8988T (cell line): Measurements from ENCODE around the gene SAP30BP.

Source experiments
- DNase-seq: peaks from one replicate; pipeline ENCODE4 v3.0.0; 2011

Gene SAP30BP

DNA sequence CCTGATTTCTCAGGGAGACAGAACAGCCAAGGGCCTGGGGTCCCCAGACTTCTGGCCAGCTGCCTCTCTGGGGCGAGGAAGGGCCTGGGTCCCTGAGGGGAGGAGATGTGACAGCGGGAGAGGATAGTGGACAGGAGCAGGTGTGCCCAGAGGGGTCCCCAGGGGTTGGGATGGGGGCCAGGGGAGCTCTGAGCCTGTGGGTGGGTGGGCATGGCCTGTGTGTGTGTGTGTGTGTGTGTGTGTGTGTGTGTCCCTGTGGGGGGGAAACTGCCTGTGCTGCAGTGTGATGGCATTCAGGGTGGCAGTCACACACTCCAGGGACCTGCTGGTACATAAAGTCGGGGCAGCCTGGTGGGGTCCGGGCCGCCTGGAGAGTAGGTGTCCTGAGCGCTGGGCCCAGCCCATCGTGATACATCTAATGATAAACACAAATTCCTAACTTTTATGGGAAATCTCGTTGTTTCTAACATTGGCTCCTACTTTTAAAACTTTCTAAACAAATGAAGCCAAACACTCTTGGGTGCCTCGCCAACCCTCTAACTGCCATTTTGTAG, 55.5 kb downstream of the SAP30BP start:
- no peak for DNase-seq

DNA sequence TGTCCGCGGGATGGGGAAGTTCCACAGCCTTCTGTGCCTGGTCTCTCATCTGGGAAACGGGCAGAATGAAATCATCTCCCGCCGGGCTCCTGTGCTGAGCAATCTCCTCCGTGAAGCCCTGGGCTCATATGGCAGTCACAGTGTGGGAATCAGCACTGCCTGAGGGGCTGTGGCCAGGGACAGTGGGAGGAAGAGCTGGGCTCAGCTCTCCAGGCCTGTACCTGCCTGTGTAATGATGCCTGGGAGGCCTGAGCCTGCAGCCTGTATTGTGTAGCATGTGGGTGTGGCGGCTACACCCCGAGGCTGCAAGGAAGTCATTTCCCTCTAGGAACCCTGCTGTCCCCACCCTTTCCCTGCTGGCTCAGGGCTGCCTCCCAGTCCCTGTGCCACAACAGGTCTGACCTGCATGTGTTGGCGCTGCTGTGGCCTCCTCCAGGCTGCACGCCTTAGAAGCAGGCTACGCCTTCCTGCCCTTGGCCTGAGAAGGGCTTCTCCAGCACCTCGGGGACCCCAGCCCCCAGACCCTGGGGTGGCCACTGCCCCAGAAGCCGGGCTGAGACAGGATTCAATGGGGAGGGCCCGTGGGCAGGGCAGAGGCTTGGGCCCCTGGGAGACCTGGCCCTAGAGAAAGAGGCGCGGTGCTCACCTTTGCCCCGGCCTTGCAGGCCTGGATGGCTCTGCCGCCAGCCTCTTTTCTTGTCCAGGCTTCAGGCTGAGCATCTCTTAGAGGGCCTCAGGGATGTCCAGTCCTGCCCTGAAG, 56.2 kb downstream of the SAP30BP start:
- DNase-seq, result no peak

GRCh38 chr17:75724016-75725003, 57.2 kb downstream of the SAP30BP start:
- no peak for DNase-seq

- DNase-seq, result no peak
Measured at GRCh38 chr17:75725504-75725903, 58.4 kb downstream of the SAP30BP start.

DNA sequence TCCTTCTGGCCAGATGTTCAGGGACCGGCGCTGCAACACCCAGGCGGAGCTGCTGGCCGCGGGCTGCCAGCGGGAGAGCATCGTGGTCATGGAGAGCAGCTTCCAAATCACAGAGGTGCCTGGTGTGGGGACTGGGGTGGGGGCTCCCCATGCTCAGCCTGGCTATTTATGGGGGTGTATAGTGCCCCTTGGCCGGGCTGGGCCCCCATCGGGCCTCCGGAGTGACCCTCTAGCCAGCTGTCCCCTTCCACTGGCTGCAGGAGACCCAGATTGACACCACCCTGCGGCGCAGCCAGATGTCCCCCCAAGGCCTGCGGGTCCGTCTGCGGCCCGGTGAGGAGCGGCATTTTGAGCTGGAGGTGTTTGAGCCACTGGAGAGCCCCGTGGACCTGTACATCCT, 60.3 kb downstream of the SAP30BP start:
- no peak for DNase-seq

GRCh38 chr17:75729351-75729750, 62.2 kb downstream of the SAP30BP start:
- no peak for DNase-seq

DNA sequence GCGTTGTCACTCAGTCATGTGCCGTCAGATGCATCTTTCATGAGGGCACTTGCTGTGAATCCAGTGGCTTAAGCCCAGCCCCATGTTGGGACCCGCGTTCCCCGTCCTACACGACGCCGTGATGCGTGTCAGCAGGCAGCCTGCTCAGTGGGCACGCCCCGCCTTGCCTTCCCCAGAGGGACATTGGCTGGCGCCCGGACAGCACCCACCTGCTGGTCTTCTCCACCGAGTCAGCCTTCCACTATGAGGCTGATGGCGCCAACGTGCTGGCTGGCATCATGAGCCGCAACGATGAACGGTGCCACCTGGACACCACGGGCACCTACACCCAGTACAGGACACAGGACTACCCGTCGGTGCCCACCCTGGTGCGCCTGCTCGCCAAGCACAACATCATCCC, 62.9 kb downstream of the SAP30BP start:
- DNase-seq, result no peak

DNA sequence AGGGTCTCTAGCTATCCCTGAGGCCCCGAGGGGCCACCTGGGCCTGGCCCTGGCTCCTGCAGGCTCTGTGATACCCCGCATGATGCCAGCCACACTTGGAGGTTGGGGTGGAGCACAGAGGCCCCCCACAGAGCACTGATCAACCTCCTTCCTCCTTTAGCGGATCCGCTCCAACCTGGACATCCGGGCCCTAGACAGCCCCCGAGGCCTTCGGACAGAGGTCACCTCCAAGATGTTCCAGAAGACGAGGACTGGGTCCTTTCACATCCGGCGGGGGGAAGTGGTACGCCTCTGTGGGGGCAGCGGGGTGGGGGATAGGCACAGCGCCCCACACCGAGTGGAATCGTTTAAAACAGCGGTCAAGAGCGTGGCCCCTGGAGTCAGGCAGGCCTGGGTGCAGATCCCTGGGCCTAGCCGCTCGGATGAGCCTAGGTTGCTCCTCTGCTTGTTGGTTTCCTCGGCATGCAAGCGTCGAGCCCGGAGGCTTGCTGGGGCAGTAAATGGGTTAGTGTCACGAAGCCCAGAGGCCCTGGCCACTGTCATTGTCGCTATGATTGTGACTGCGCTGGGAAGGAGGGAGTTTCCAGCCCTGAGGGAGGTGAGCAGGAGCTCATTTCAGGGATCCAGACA, 64.1 kb downstream of the SAP30BP start:
- DNase-seq, result no peak

GRCh38 chr17:75731716-75732498, 64.8 kb downstream of the SAP30BP start:
- DNase-seq, result no peak

DNA sequence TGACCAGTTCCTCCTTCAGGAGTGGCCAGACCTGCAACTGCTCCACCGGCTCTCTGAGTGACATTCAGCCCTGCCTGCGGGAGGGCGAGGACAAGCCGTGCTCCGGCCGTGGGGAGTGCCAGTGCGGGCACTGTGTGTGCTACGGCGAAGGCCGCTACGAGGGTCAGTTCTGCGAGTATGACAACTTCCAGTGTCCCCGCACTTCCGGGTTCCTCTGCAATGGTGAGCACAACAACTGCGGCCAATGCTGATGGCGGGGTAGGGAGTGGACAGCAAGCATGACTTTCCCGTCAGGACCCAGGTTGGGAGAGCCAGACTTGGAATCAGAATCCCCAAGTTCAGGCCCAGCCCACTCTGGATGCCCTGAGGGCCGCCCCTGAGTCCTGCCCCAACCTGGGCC, 66.3 kb downstream of the SAP30BP start:
- DNase-seq, result no peak

DNA sequence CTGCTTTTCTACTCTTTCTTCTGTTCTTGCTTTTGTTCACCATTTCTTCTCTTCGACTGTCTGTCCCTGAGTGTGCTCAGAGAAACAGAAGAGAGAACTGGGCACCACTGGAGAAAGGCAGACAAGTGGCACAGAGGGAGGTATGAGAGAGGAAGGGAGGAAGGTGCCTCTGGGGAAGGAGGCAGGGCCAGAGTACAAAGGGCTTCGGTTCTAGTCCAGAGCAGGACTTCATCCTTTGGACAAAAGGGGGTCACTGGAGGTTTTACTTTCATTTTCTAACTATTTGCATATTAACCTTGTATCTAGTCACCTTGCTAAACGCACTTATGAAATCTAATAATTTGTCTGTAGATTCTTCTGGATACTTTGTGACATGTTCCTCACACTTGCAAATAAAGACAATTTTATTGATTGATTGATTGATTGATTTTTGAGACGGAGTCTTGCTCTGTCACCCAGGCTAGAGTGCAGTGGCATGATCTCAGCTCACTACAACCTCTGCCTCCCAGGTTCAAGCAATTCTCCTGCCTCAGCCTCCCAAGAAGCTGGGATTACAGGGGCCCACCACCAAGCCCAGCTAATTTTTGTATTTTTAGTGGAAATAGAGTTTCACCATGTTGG, 67.6 kb downstream of the SAP30BP start:
- no peak for DNase-seq

DNA sequence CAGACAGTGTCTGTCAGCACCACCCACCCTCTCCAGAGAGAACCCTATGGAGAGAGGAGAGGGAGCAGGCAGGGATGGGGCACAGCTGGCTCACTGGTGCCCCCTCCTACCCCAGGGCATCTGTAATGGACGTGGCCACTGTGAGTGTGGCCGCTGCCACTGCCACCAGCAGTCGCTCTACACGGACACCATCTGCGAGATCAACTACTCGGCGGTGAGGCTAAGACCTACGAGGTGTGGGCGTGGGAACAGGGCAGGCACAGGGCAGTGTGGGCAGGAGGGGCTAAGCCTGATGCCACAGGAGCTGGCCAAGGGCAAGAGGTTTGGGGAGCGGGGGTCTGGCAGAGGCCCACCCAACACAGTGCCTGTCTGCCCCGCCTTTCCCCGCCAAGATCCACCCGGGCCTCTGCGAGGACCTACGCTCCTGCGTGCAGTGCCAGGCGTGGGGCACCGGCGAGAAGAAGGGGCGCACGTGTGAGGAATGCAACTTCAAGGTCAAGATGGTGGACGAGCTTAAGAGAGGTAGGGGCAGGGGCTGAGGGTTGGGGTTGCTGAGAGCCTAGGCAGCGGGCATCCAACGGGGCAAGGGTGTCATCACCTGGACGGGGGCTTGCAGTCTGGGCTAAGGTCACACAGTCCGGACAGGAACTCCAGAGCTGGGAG, 69.2 kb downstream of the SAP30BP start:
- DNase-seq, result no peak

GRCh38 chr17:75737133-75737962, 70.2 kb downstream of the SAP30BP start:
- no peak for DNase-seq

GRCh38 chr17:75738218-75738802, 71.2 kb downstream of the SAP30BP start:
- DNase-seq, result no peak

DNA sequence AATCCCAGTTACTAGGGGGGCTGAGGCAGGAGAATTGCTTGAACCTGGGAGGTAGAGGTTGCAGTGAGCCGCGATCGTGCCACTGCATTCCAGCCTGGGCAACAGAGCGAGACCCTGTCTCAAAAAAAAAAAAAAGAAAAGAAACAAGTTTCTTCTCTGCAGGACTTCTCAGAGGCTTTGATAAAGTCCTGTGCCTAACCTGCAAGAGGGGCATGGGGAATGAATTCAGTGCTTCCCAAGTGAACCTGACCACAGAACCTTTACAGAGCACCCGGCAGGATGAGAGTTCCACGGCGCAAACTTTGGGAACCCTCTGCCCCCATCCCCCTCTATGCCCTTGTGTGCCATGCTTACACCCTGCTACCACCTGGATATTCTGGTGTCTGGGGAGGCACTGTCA, 72.0 kb downstream of the SAP30BP start:
- DNase-seq, result no peak

GRCh38 chr17:75739801-75740200, 72.7 kb downstream of the SAP30BP start:
- no peak for DNase-seq

GRCh38 chr17:75740215-75740614, 73.1 kb downstream of the SAP30BP start:
- no peak for DNase-seq

DNA sequence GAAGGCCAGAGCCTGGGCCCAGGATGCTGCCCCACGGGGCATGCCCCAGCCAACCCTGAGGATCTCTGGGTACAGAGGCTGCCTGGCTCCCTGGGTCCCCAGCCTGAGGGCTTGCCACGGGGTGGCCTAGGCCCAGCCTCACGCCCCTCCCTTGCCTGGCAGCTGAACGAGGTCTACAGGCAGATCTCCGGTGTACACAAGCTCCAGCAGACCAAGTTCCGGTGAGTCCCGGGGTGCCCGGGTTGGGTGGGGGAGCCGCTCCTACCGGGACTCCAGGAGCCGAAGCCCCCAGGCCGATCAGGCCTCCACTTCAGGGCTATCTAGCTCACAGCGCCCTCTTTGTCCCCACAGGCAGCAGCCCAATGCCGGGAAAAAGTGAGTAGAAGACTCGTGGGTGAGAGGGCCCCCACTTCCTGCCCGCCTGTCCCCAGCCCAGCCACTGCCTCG, 73.5 kb downstream of the SAP30BP start:
- no peak for DNase-seq

GRCh38 chr17:75742337-75742736, 75.2 kb downstream of the SAP30BP start:
- DNase-seq, result no peak
